ENCODE data around the gene VEGFB. TPM values are rescaled to one million over a fixed set of nuclear protein-coding genes. Genes with fewer than 3 reads are reported as not detected.
A peak's percentile ranks its signal among the peaks of the same experiment; 100 is the strongest.

The VEGFB gene
- total and polyA plus RNA-seq, 8 donors = 72.9 to 132 (median 86.6) TPM

DNA sequence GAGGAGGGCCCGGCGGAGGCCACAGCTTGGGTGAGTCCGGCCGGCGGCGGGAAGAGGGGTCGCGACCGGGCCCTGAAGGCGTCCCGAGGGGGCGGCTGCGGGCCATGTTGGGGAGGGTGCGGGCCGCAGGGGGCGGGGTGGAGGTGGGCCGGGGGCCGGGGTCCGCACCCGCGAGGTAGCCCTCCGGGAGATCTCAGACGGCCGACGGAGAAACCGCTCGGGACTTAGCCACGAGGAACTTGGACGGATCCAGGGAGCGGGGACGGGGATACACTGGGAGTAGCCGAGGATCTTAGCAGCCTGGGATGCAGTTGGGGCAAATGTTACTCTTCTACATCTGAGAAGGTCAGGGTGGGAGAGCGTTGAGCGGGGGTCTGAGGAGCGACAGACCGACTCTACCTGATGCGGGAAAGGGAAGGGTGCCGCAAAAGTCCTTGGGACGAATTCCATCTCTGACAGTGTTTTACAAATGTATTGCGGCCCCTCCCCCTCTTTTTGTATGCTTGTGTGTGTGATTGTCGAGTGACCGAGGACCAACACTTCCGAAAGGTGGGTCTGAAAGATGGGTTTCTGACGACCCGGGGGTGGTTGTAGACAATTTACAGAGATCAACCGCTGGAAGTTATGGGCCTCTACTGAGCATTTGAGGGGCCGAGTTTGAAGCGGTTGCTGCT is 47.8 kb upstream of the VEGFB start:
- H3K27ac ChIP-seq = peak overlapping the region in 1 of 2 donors; percentile 82
- TF ChIP-seq, protein P1, sequence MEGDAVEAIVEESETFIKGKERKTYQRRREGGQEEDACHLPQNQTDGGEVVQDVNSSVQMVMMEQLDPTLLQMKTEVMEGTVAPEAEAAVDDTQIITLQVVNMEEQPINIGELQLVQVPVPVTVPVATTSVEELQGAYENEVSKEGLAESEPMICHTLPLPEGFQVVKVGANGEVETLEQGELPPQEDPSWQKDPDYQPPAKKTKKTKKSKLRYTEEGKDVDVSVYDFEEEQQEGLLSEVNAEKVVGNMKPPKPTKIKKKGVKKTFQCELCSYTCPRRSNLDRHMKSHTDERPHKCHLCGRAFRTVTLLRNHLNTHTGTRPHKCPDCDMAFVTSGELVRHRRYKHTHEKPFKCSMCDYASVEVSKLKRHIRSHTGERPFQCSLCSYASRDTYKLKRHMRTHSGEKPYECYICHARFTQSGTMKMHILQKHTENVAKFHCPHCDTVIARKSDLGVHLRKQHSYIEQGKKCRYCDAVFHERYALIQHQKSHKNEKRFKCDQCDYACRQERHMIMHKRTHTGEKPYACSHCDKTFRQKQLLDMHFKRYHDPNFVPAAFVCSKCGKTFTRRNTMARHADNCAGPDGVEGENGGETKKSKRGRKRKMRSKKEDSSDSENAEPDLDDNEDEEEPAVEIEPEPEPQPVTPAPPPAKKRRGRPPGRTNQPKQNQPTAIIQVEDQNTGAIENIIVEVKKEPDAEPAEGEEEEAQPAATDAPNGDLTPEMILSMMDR (IDR thresholded peaks at IDR 0.05) = no peak
- intact Hi-C loops (cut with DNase I) = no loop called here

DNA sequence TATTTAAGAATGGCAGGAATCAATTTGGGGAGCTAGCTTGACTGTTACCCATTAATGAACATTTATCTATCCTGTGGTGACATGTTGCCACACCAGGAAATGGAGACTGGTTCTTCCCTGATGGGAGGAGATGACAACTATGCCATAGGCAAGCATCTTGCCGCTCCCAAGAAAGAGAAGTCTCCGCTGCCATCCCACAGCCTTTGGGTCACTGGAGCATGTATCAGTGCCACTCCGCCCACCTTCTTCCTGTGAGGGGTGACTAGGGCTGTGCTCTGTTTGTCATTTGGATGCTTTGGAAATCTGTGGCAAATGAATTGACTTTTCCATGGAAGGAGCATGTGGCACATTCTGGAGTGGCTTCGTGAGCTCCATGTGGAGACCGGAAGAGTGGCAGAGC is 42.0 kb upstream of the VEGFB start:
- peaks cover 0 to 56% of the 10 kb centered on the region in 2 donors for H3K36me3 ChIP-seq
- peak in 1 of 4 donors; percentile 17 for DNase-seq
- H3K9me3 ChIP-seq = no peaks in the 10 kb centered on the region
- H3K27ac ChIP-seq = no peak overlapping the region
- ATAC-seq = peak; percentile 21
- intact Hi-C loops (cut with DNase I) = no loop called here
- no peaks in the 10 kb centered on the region for H3K27me3 ChIP-seq
- peaks cover 0 to 13% of the 10 kb centered on the region in 2 donors for H3K4me1 ChIP-seq
- H3K4me3 ChIP-seq = no peak overlapping the region
- TF ChIP-seq, protein P1 (IDR thresholded peaks at IDR 0.05) = no peak

More for the DNA sequence above, 47.8 kb upstream of the VEGFB start:
- no peak overlapping the region for H3K4me3 ChIP-seq
- H3K4me1 ChIP-seq = peaks cover 8 to 40% of the 10 kb centered on the region in 2 donors
- no peaks in the 10 kb centered on the region for H3K9me3 ChIP-seq
- ATAC-seq (no peak), DNase-seq (no peak)
- no peaks in the 10 kb centered on the region for H3K27me3 ChIP-seq
- H3K36me3 ChIP-seq = peaks cover 0 to 5% of the 10 kb centered on the region in 2 donors

DNA sequence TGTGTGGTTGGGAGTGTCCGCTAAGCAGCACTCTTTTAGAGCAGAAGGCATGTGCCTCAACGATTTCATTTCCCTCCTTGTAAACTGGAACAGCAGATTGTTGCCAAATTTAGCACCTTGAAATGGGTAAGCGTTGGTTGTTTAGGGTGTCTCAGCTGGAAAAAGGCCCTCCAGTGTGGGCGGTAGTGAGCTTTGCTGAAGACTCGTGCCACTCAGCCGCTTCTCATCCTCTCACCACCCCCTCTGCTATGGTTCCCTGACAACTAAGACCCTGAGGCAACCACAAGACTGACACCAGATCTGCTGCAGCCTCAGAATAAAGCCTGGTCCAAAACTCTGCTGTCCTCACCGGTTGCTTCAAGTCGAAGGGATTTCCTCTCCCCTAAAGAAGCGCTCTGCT is 37.8 kb upstream of the VEGFB start:
- TF ChIP-seq, protein P1 (IDR thresholded peaks at IDR 0.05) = no peak
- Histone ChIP-seq H3K4me3 (no peak overlapping the region), H3K27ac (no peak overlapping the region), H3K9me3 (no peaks in the 10 kb centered on the region), H3K4me1 (peaks cover 0 to 8% of the 10 kb centered on the region in 2 donors), H3K36me3 (peaks cover 0 to 93% of the 10 kb centered on the region in 2 donors), H3K27me3 (no peaks in the 10 kb centered on the region)
- ATAC-seq (no peak), DNase-seq (peak in 1 of 4 donors; percentile 4)
- intact Hi-C loops (cut with DNase I) = no loop called here

DNA sequence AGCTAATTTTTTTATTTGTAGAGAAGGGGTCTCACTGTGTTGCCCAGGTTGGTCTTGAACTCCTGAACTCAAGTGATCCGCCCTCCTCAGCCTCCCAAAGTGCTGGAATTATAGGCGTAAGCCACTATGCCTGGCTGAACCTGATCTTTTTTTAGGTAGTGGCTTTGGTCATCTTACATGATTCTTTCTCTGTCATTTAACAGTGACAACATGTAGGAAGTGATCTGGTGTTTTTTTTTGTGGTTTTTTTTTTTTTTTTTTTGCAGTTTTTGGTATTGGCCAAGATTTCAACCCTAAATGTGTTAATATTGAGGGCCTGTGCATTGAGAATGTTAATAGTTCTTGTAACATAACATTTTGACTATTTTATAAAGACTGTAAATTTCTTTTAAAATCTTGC is 35.9 kb upstream of the VEGFB start:
- DNase-seq (no peak), ATAC-seq (no peak)
- H3K4me1 ChIP-seq = no peaks in the 10 kb centered on the region
- no peaks in the 10 kb centered on the region for H3K9me3 ChIP-seq
- H3K27me3 ChIP-seq = no peaks in the 10 kb centered on the region
- TF ChIP-seq, protein P1 (IDR thresholded peaks at IDR 0.05) = no peak
- H3K4me3 ChIP-seq = no peak overlapping the region
- H3K36me3 ChIP-seq = peaks cover 0 to 100% of the 10 kb centered on the region in 2 donors
- intact Hi-C loops (cut with DNase I) = no loop called here
- no peak overlapping the region for H3K27ac ChIP-seq

DNA sequence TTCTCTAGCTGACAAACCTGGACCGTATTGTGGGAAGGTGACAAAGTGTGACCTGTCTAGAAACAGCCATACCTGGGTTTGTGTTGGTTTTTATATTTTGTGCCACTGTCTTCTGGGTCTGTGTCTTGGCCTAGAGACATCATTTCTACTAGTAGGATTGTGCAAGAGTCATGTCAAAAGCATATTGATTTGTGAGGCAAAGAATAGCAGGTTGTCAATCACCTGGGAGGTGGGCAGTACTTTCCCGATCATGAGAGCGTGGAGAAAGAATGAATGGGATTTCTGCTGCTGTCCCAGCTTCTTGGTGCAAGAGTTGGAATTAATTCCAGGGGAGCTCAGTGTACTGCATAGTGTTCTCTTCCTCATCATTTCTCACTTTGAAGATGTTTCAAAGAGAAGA is 32.8 kb upstream of the VEGFB start:
- no peak for ATAC-seq
- peaks cover 0 to 28% of the 10 kb centered on the region in 2 donors for H3K4me1 ChIP-seq
- no peak overlapping the region for H3K4me3 ChIP-seq
- TF ChIP-seq, protein P1 (IDR thresholded peaks at IDR 0.05) = no peak
- H3K27ac ChIP-seq = no peak overlapping the region
- H3K27me3 ChIP-seq = no peaks in the 10 kb centered on the region
- intact Hi-C loops (cut with DNase I) = loop anchor here in 1 of 2 donors (5.0 kb wide), 1 partner anchor 101 kb away; the partner anchor contains the start of gene CATSPERZ
- H3K36me3 ChIP-seq = peaks cover 7 to 97% of the 10 kb centered on the region in 2 donors
- DNase-seq = no peak
- H3K9me3 ChIP-seq = no peaks in the 10 kb centered on the region
